GM23338 (cell line): ENCODE data around the gene RNF182. TPM values are rescaled to one million over a fixed set of nuclear protein-coding genes. Genes with fewer than 3 reads are reported as not detected.

ENCODE experiments used
- ATAC-seq: fragments of 200-7000 bp; cut with Tn5 transposase; 3 replicates; pipeline ENCODE4 v1.9.1; 2020
- DNase-seq: peaks from one replicate; pipeline ENCODE4 v3.0.0-alpha.2; 2015; ENCODE audit warnings: low spot score
- H2AFZ ChIP-seq: fragments of 200-600 bp; sonication (generic); 2 replicates; pipeline ENCODE4 v1.8.0; 2016; ENCODE audit warnings: antibody characterized with exemption, mild to moderate bottlenecking, moderate library complexity
- H3F3A ChIP-seq: fragments of 200-600 bp; sonication (generic); replicated peaks from 2 replicates; pipeline ENCODE4 v1.8.0; 2017; ENCODE audit warnings: antibody characterized with exemption, mixed run types, low read depth
- H3K27ac ChIP-seq: fragments of 200-600 bp; sonication (generic); 2 replicates; pipeline ENCODE4 v1.6.1; 2016; ENCODE audit warnings: low read depth
- H3K27me3 ChIP-seq: fragments of 200-600 bp; sonication (generic); 2 replicates; pipeline ENCODE4 v1.8.0; 2016; ENCODE audit warnings: mild to moderate bottlenecking, mixed run types, moderate library complexity; ENCODE audit not compliant: insufficient read depth
- H3K36me3 ChIP-seq: fragments of 200-600 bp; sonication (generic); 2 replicates; pipeline ENCODE4 v1.8.0; 2016; ENCODE audit warnings: mild to moderate bottlenecking; ENCODE audit not compliant: insufficient read depth
- H3K4me1 ChIP-seq: fragments of 200-600 bp; sonication (generic); 2 replicates; pipeline ENCODE4 v1.8.0; 2016; ENCODE audit warnings: mild to moderate bottlenecking, moderate library complexity; ENCODE audit not compliant: insufficient read depth
- H3K4me2 ChIP-seq: fragments of 200-600 bp; sonication (generic); 2 replicates; pipeline ENCODE4 v1.7.1; 2017; ENCODE audit warnings: mixed run types
- H3K4me3 ChIP-seq: fragments of 200-600 bp; sonication (generic); 2 replicates; pipeline ENCODE4 v1.6.1; 2016; ENCODE audit warnings: mixed run types
- H3K79me2 ChIP-seq: fragments of 200-600 bp; sonication (generic); replicated peaks from 2 replicates; pipeline ENCODE4 v1.8.0; 2017; ENCODE audit warnings: mild to moderate bottlenecking; ENCODE audit not compliant: insufficient read depth
- H3K9me2 ChIP-seq: fragments of 200-600 bp; sonication (generic); 2 replicates; pipeline ENCODE4 v1.8.0; 2017; ENCODE audit not compliant: insufficient read depth
- H4K20me1 ChIP-seq: fragments of 200-600 bp; sonication (generic); replicated peaks from 2 replicates; pipeline ENCODE4 v1.8.0; 2017; ENCODE audit warnings: mild to moderate bottlenecking; ENCODE audit not compliant: insufficient read depth
- H3K27ac Mint-ChIP-seq: 2 replicates; pipeline ENCODE4 v1.8.0; 2020; ENCODE audit warnings: inconsistent platforms, mild to moderate bottlenecking, moderate library complexity, mixed read lengths
- H3K27me3 Mint-ChIP-seq: 3 replicates; pipeline ENCODE4 v1.8.0; 2022; ENCODE audit warnings: low read depth, mild to moderate bottlenecking, moderate library complexity, mixed read lengths, inconsistent platforms; ENCODE audit not compliant: insufficient read depth, poor library complexity
- H3K36me3 Mint-ChIP-seq: 3 replicates; pipeline ENCODE4 v1.8.0; 2021; ENCODE audit warnings: low read depth, mild to moderate bottlenecking, inconsistent platforms, moderate library complexity, mixed read lengths
- H3K4me1 Mint-ChIP-seq: 3 replicates; pipeline ENCODE4 v1.8.0; 2020; ENCODE audit warnings: mild to moderate bottlenecking, inconsistent platforms, mixed read lengths
- H3K4me3 Mint-ChIP-seq: 3 replicates; pipeline ENCODE4 v1.8.0; 2021; ENCODE audit warnings: moderate library complexity, mild to moderate bottlenecking, inconsistent platforms, mixed read lengths
- H3K9me3 Mint-ChIP-seq: 3 replicates; pipeline ENCODE4 v1.8.0; 2020; ENCODE audit warnings: moderate library complexity, mild to moderate bottlenecking, inconsistent platforms, mixed read lengths
- CREB1 ChIP-seq: fragments of 250-450 bp; sonication (Bioruptor Pico); IDR thresholded peaks from 2 replicates; pipeline ENCODE4 v1.5.0; 2020; ENCODE audit warnings: low read depth, mild to moderate bottlenecking, moderate library complexity
- CTCF ChIP-seq, 2 experiments: fragments of 200-600 bp in 1 of 2; sonication (generic) in 1 of 2; conservative IDR thresholded peaks; 2 replicates each; pipeline versions ENCODE4 v1.5.1 to v1.6.1; 2016 to 2017; ENCODE audit warnings: antibody characterized with exemption in 2 of 2, low read depth in 2 of 2, mild to moderate bottlenecking in 2 of 2, moderate library complexity in 1 of 2
- EZH2 ChIP-seq: fragments of 200-600 bp; sonication (generic); IDR thresholded peaks from one replicate; pipeline ENCODE4 v1.8.0; 2017; ENCODE audit warnings: antibody characterized with exemption, mild to moderate bottlenecking, low read depth; ENCODE audit not compliant: unreplicated experiment
- EZH2phosphoT487 ChIP-seq: fragments of 200-600 bp; sonication (generic); IDR thresholded peaks from one replicate; pipeline ENCODE4 v1.8.1; 2018; ENCODE audit warnings: antibody characterized with exemption; ENCODE audit not compliant: unreplicated experiment
- JUNB ChIP-seq: IDR thresholded peaks from one replicate; pipeline ENCODE4 v1.6.1; 2016; ENCODE audit warnings: antibody characterized with exemption; ENCODE audit not compliant: unreplicated experiment
- NANOG ChIP-seq: IDR thresholded peaks from 2 replicates; pipeline ENCODE4 v1.6.1; 2016; ENCODE audit warnings: antibody characterized with exemption, borderline replicate concordance
- ZNF114 ChIP-seq: fragments of 250-450 bp; sonication (Bioruptor Pico); IDR thresholded peaks from 2 replicates; pipeline ENCODE4 v1.5.0; 2020; ENCODE audit warnings: mild to moderate bottlenecking, moderate library complexity
- polyA plus RNA-seq: library from polyadenylated mRNA; unstranded; fragments of >200 nt; fragmentation: Nextera tagmentation; extraction: Ambion mirVana; gene quantifications from 2 replicates; pipeline ENCODE4 v1.2.1, GENCODE V29; 2016
- total RNA-seq: library from RNA; depleted of rRNA; stranded (reverse); fragments of >200 nt; shearing (Covaris generic); gene quantifications from 2 replicates; pipeline ENCODE4 v1.2.3, GENCODE V29; 2014
- TF ChIP-seq, protein P1 (sequence below): IDR thresholded peaks from one replicate; pipeline ENCODE4 v1.6.1; 2018; ENCODE audit warnings: antibody characterized with exemption; ENCODE audit not compliant: unreplicated experiment
- TF ChIP-seq, protein P2 (sequence below): IDR thresholded peaks from 2 replicates; pipeline ENCODE4 v1.6.1; 2016; ENCODE audit warnings: antibody characterized with exemption

Gene RNF182
- total and polyA plus RNA-seq, 2 experiments from 2014 or later = 3.2 to 9.8 TPM

GRCh38 chr6:13908955-13909381 lies 15.8 kb upstream of the RNF182 start:
- Histone ChIP-seq H2AFZ (no peak overlapping the region; the same call in 1 of the 2 replicates), H3K36me3 (no peaks in the 10 kb centered on the region), H3K27me3 (no peaks in the 10 kb centered on the region), H3K79me2 (no peaks in the 10 kb centered on the region), H3K4me3 (no peak overlapping the region), H3K27ac (no peak overlapping the region), H4K20me1 (no peaks in the 10 kb centered on the region), H3F3A (no peaks in the 10 kb centered on the region), H3K4me1 (peaks cover 2% of the 10 kb centered on the region; the same call in 1 of the 2 replicates), H3K4me2 (no peak overlapping the region), H3K9me2 (no peaks in the 10 kb centered on the region)
- peak; percentile 85 for DNase-seq
- Mint-ChIP-seq H3K27ac (no peak overlapping the region), H3K9me3 (no peaks in the 10 kb centered on the region), H3K4me3 (no peak overlapping the region), H3K4me1 (peaks cover 3% of the 10 kb centered on the region; the same call in 2 of the 3 replicates), H3K27me3 (no peaks in the 10 kb centered on the region), H3K36me3 (no peaks in the 10 kb centered on the region)
- ATAC-seq = peak; percentile 96
- peak; percentile 90 to 93 for TF ChIP-seq CTCF (conservative IDR thresholded peaks at IDR 0.05; ENCODE audit: low read depth in 2 of 2)
- no peak for TF ChIP-seq CREB1 (CRISPR knock-in tag)
- TF ChIP-seq ZNF114 (CRISPR knock-in tag) = no peak
- no peak for TF ChIP-seq JUNB
- TF ChIP-seq, protein P1, sequence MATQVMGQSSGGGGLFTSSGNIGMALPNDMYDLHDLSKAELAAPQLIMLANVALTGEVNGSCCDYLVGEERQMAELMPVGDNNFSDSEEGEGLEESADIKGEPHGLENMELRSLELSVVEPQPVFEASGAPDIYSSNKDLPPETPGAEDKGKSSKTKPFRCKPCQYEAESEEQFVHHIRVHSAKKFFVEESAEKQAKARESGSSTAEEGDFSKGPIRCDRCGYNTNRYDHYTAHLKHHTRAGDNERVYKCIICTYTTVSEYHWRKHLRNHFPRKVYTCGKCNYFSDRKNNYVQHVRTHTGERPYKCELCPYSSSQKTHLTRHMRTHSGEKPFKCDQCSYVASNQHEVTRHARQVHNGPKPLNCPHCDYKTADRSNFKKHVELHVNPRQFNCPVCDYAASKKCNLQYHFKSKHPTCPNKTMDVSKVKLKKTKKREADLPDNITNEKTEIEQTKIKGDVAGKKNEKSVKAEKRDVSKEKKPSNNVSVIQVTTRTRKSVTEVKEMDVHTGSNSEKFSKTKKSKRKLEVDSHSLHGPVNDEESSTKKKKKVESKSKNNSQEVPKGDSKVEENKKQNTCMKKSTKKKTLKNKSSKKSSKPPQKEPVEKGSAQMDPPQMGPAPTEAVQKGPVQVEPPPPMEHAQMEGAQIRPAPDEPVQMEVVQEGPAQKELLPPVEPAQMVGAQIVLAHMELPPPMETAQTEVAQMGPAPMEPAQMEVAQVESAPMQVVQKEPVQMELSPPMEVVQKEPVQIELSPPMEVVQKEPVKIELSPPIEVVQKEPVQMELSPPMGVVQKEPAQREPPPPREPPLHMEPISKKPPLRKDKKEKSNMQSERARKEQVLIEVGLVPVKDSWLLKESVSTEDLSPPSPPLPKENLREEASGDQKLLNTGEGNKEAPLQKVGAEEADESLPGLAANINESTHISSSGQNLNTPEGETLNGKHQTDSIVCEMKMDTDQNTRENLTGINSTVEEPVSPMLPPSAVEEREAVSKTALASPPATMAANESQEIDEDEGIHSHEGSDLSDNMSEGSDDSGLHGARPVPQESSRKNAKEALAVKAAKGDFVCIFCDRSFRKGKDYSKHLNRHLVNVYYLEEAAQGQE = no peak
- no peak for TF ChIP-seq NANOG
- no peak for TF ChIP-seq EZH2phosphoT487

GRCh38 chr6:13910443-13910842 lies 14.3 kb upstream of the RNF182 start:
- TF ChIP-seq EZH2 (no peak), EZH2phosphoT487 (no peak), NANOG (no peak), CTCF (conservative IDR thresholded peaks at IDR 0.05; ENCODE audit: low read depth in 2 of 2) (no peak)
- TF ChIP-seq, protein P2, sequence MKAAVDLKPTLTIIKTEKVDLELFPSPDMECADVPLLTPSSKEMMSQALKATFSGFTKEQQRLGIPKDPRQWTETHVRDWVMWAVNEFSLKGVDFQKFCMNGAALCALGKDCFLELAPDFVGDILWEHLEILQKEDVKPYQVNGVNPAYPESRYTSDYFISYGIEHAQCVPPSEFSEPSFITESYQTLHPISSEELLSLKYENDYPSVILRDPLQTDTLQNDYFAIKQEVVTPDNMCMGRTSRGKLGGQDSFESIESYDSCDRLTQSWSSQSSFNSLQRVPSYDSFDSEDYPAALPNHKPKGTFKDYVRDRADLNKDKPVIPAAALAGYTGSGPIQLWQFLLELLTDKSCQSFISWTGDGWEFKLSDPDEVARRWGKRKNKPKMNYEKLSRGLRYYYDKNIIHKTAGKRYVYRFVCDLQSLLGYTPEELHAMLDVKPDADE = no peak
- H3K27ac Mint-ChIP-seq = no peak overlapping the region
- no peak for ATAC-seq

More at GRCh38 chr6:13910443-13910842, 14.3 kb upstream of the RNF182 start:
- H3F3A ChIP-seq = no peaks in the 10 kb centered on the region
- H3K4me2 ChIP-seq = no peak overlapping the region
- H3K4me3 Mint-ChIP-seq = no peak overlapping the region
- no peaks in the 10 kb centered on the region for H3K27me3 Mint-ChIP-seq
- no peak overlapping the region for H3K4me3 ChIP-seq
- H3K27ac ChIP-seq = no peak overlapping the region
- H3K79me2 ChIP-seq = no peaks in the 10 kb centered on the region
- peaks cover 11% of the 10 kb centered on the region; the same call in 1 of the 2 replicates for H3K4me1 ChIP-seq
- no peaks in the 10 kb centered on the region for H3K9me2 ChIP-seq
- no peaks in the 10 kb centered on the region for H3K36me3 ChIP-seq
- H3K27me3 ChIP-seq = no peaks in the 10 kb centered on the region
- H3K4me1 Mint-ChIP-seq = peaks cover 16% of the 10 kb centered on the region
- H3K9me3 Mint-ChIP-seq = no peaks in the 10 kb centered on the region
- DNase-seq = no peak
- no peaks in the 10 kb centered on the region for H4K20me1 ChIP-seq
- H3K36me3 Mint-ChIP-seq = no peaks in the 10 kb centered on the region
- no peak overlapping the region for H2AFZ ChIP-seq
